NCI-H2029 (cell line): ENCODE measurements around the gene PCNA.
A peak's percentile ranks its signal among the peaks of the same experiment; 100 is the strongest.
"Not testable (repeated sequence)": the region's sequence is repeated elsewhere in the genome, so short reads cannot be mapped to it uniquely, and the experiment has no call there.

Experiments
- DNase-seq: peaks from one replicate; lab custom pipeline; 2025; lab: John Stamatoyannopoulos, UW

PCNA gene

DNA sequence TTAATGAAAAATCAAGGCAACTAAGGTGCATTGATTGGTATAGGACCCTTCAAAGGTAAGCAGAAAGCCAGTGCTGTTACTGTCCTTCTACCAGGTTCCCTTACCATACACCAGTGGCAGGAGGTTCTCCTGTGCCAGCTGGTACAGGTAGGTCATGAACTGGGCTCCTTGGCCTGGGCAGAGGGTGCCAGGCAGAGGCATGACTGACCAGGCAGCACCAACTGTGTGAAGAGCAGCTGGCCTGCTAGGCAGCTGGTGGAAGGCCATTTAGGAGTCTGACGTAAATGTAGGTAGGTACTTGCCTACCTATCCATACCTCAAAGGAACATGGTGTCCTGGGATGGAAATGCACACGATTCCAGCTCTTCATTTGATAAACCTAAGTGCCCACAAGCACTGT lies 23.3 kb downstream of the PCNA start:
- no peak for DNase-seq

DNA sequence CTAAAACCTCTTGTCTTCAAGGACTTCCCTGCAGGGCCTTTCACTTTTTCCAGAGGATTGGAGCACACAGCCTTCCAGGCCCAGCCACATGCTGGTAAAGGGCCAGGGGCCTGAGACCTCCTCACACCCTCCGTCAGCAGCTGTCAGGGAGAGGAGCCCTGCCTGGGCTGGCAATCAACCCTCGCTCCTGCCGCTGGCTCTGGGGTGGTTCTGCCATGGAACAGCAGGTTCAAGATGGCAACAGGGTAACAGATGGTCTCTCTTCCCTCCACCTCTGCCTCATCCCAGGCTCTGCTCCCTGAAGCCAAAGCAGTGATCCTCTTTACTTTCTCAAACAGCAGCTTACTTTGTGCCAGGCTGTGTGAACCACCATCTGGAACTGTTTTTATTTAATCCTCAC lies 23.8 kb downstream of the PCNA start:
- DNase-seq, result no peak

DNA sequence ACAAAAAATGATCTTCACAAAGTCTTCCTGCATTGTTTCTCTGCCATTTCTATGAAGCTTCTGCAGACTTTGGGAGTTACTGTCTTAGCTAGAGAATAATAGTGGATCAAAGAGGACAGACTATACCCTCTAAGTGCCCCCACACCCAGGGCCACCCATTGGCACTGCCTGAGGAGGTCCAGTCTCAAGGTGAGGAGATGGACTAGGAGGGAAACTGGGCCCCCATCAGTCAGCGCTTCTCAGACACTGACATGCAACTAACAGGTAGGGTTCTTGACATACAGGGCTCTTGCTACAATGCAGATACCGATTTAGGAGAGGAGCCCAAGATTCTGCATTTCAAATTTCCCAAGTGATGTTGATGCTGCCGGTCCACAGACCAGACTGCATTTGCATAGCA lies 24.3 kb downstream of the PCNA start:
- DNase-seq, result no peak

DNA sequence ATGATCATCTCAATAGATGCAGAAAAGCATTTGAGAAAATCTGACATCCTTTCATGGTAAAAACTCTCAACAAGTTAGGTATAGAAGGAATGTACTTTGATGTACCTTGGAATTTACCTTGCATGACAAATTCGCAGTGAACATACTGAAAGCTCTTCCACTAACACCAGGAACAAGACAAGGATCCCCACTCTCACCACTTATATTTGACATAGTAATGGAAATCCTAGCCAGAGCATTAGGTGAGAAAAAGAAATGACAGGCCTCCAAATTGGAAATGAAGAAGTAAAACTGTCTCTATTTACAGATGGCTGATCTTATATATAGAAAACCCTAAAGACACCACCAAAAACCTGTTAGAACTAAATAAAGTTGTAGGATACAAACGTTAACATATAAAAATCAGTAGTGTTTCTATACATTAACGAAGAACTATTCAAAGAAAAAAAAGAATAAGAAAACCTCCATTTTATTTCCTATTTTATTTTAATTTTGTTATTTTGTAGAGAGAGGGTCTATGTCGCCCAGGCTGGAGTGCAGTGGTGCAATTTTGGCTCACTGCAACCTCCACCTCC lies 26.9 kb downstream of the PCNA start:
- DNase-seq, result no peak

DNA sequence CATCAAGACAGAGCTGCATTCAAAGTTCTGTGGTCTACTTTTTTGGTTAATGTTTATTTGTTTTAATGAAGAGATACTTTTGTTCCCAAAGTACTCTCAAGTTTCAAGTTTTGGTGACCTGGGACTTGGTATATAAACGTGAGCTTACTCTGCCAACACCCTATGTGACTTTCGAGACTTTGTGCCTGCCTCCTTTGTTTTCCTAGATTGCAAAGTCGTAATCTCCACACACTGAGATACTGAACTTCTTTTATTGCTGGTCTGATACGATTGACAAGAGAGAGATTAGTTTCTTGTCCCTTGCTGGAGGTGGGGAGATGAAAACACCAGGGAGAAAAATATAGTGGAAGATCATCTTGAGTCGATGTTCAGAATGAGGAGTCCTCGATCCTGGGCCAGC lies 27.9 kb downstream of the PCNA start:
- DNase-seq, result no peak

DNA sequence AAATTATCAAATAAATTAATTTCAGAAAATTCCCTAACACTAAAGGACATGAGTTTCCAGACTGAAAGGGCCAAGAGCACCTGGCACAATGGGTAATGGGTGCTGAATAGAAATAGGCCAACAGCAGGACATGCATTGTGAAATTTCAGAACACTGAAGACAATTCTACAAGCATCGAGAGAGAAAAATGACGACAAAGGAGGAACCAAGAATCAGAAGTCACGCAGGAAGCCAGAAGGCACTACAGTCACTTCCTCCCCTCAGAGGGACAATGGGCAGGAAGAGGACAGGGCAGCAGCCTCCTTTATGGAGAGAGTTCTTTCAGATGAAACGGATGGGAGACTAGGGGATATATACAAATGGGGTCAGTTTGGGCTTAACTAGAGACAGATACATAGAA lies 29.6 kb downstream of the PCNA start:
- DNase-seq, result no peak

DNA sequence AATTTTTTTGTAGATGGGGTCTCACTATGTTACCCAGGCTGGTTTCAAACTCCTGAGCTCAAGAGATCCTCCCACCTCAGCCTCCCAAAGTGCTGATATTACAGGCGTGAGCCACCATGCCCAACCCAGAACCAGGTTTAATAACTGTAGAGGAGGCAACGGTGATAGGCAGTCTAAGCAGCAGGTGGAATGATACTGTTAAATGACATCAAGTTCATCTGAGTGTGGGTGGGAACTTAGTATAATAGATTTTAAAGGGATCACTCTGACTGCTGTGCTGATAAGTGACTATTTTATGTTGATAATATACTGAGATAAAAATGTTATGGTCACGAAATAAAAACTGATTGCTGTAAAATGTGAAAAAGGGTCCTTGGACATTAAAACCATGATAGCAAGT lies 31.1 kb downstream of the PCNA start:
- no peak for DNase-seq

DNA sequence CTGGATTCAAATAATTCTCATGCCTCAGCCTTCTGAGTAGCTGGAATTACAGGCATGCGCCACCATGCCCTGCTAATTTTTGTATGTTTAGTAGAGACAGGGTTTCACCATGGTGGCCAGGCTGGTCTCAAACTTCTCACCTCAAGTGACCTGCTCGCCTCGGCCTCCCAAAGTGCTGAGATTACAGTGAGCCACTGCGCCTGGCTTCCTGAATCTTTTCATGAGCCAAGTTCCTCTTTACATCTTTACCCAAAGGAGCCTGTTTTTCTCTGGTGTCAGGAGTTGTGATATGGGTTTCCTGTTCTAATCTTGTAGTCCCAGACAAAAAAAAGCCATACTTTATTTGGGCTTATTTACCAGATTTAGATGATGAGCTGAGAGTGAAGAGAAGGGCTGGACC lies 34.4 kb downstream of the PCNA start:
- no peak for DNase-seq

DNA sequence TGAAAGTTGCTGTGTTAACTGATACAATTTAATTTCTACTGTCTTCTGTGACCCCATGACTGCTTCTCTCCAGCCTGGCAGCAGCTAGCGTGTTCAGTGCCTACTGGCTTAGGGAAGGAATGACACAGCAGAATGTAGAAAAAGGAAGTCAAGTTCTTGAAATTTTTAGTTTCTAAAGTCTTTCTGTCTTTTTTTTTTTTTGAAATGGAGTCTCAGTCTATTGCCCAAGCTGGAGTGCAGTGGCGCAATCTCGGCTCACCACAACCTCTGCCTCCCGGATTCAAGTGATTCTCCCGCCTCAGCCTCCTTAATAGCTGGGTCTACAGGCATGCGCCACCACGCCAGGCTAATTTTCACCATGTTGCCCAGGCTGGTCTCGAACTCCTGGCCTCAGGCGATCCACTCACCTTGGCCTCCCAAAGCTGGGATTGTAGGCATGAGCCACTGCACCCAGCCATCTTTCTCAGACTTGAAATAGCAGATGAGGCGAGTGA lies 39.3 kb downstream of the PCNA start:
- DNase-seq, result no peak

DNA sequence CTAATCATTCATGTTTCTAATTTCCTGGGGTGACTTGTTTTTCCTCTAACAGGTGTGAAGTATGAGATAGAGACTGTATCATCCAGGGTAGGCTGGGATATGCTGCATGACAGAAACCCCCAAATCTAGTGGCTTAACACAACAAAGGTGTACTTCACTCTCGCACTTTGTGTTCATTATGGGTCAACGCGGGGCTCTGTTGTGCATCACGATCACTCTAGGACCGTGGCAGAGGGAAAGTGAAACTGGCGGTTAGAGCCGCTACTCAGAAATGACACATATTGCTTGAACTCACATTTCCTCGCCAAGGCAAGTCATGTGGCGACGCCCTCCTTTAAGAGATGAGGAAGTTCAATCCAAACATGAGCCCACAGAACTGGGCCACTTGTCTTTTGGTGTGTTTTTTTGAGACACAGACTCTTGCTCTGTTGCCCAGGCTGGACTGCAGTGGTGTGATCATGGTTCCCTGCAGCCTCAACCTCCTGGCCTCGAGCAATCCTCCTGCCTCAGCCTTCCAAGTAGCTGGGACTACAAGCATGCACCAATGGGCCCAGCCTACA lies 41.3 kb downstream of the PCNA start:
- peak; percentile 48 for DNase-seq

DNA sequence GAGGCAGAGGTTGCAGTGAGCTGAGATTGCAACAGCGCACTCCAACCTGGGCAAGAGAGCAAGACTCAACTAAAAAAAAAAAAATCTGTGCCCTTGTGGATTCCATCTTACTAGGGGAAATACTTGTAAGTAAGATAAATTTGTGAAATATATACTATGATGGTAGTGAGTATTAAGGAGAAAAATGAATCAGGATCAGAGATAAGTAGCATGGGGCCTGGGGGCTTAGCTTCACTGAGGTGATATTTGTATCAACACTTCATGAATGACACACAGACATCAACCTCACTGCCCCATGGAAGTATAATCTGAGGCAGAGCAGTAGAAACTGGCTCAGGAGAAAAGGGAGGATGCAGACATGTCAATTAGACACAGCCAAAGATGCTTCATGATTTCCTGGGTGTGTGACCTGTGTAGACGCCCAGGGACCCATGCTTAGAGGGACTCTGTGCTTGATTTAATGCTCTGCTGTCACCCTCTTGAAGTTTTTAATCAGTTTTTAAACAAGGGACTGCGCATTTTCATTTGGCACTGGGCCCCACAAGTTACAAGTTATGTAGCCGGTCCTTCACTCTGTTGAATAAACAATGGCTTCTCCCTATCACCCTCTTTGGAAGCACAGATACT lies 41.9 kb downstream of the PCNA start:
- DNase-seq, result no peak

DNA sequence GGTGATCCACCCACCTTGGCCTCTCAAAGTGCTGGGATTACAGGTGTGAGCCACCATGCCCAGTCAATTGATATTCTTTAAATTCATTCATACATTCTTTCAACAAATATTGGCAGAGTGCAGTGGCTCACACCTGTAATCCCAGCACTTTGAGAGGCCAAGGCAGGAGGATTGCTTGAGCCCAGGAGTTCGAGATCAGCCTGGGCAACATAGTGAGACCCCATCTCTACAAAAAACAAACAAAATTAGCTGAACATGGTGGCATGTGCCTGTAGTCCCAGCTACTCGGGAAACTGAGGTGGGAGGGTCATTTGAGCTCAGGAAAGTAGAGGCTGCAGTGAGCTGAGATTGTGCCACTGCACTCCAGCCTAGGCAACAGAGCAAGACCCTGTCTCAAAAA lies 42.8 kb downstream of the PCNA start:
- DNase-seq, result not testable (repeated sequence)

DNA sequence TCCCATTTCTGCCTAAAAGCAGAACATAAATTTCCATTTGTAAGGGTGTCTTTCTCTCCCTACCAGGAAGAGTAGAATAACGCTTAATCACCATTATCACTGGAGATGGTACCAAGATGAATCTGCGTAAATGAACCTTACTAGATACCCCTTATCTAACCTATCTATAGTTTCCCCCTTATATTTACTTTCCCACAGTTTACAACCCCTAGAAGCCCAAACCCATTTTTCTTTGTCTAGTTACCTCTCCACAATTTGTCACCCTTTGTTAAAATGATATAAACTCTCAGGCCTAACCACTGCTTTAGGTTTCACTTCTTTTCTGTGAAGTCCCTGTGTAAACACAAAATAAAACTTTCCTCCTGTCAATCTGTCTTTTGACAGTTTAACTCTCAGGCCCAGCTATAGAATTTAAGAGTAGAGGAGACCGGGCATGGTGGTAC lies 45.5 kb downstream of the PCNA start:
- no peak for DNase-seq

DNA sequence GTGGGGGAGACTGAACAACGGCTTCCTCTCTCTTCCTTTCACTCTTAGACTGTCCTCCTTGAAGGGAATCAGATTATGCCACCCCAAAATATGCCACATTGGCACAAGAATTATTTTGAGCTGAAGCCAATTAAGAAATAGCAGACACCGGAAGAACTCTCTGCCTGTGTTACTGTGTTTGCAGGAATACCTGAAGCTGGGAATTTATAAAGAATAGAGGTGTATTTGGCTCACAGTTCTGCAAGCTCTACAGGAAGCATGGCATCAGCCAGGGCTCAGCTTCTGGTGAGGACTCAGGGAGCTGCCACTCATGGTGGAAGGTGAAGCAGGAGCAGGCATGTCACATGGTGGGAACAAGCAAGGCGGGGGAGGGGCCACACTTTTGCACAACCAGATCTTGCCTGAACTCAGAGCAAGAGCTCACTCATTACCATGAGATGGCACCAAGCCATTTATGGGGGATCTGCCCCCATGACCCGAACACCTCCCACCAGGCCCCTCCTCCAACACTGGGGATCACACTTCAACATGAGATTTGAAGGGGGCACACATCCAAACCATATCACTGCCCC lies 46.0 kb downstream of the PCNA start:
- peak; percentile 33 for DNase-seq

DNA sequence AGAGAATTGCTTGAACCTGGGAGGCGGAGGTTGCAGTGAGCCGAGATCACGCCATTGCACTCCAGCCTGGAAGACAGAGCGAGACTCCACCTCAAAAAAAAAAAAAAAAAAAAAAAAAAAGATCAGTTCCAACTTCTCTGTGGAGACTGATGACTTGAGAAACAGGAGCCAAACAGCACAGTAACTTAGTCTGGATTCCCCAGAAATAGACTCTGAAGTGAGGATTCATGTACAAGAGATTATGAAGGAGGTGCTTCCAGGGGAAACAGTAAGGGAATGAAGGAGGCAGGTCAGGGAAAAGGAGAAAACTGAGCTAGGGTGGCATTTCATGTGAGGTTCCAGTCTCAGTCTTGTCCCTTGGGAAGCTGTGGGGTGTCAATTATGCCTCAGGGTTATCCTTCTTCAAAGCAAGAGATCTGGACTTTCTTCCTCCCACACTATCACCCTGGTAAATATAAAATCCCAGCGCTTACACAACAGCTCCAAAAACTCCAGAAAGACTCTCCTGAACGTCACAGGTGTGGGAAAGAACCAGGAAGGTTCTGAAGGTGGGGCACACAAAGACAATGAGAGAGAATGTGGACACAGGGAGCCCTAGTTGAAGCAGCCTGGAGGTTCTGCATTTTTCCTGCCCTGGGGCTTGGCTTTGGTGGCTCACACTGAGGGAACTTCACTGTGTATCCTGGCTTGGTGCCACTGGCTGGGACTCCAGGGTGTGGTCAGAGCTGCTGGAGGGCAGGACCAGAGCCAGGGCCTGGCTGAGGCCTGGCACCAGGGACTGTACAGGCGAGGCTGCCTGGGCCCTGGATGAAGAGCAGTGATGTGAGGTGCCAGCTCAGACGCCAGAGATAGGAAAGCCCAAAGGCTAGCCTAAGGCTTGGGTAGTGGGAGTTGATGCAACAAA lies 46.8 kb downstream of the PCNA start:
- peak; percentile 74 for DNase-seq

DNA sequence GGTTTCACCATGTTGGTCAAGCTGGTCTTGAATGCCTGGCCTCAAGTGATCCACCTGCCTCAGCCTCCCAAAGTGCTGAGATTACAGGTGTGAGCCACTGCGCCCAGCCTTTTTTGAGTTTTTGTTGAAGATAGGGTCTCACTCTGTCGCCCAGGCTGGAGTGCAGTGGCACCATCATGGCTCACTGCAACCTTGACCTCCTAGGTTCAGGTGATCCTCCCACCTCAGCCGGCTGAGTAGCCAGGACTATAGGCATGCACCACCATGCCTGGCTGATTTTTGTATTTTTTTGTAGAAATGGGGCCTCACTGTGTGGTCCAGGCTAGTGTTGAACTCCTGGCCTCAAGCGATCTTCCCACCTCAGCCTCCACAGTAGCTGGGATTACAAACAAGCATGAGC lies 47.8 kb downstream of the PCNA start:
- not testable (repeated sequence) for DNase-seq

DNA sequence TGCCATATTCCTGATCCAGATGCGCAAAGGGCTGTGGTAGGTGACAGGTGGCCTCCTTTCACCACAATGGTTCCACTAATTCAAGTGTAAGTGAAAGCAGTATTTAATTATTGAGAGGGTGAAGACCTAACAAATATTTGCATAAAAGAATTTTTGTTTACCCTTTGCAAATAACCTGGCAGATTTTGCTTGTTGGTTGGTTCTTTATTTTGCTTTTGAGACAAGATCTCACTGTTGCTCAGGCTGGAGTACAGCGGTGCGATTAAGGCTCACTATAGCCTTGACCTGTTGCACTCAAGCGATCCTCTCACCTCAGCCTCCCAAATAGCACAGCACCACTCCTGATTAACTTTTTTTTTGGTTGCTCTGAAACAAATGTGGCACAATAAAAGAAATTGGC lies 49.2 kb downstream of the PCNA start:
- DNase-seq, result peak; percentile 17

DNA sequence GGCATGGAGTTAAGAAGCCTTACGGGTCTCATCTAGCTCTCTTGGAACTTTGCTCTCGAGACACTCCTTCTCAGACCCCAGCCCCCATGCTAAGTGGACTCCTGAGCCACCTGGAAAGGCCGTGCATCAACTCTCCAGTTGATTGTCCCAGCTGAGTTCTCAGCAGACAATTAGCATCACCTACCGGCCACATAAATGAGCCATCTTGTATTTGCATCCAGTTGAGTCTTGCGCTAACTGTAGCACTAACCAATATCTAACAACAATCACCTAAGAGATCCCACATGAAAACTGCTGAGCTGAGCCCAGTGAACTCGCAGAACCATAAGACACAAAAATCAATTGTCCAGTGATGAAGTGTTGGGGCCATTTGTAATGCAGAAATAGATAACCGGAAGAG lies 49.7 kb downstream of the PCNA start:
- DNase-seq, result no peak

DNA sequence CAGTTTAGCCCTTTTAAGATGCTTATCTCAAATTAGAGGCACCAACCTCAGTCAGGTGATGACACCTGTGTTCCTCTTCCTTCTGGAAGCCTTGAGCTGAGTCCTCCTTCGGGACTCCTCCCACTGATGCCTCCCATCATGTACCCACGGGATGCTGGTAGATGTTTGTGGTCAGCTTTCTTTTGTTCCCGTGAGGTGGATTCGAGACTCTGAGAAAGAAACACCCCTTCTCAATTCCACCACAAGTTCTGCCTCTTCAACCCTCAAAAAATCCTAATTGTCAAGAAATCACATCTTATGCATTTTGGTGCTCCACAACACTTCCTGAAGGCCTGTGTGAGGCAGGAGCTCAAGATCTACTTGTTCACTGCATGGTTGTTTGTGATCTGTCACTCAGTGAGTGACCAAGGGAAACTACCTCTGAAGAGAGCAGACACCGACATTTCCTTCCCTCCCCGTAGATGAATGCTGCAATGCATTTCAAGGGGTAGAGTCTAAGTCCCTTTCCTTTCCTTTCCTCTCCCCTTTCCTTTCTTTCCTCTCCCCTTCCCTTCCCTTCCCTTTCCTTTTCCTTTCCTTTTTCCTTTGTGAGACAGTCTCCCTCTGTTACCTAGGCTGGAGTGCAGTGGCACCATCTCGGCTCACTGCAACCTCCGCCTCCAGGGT lies 50.5 kb downstream of the PCNA start:
- no peak for DNase-seq

DNA sequence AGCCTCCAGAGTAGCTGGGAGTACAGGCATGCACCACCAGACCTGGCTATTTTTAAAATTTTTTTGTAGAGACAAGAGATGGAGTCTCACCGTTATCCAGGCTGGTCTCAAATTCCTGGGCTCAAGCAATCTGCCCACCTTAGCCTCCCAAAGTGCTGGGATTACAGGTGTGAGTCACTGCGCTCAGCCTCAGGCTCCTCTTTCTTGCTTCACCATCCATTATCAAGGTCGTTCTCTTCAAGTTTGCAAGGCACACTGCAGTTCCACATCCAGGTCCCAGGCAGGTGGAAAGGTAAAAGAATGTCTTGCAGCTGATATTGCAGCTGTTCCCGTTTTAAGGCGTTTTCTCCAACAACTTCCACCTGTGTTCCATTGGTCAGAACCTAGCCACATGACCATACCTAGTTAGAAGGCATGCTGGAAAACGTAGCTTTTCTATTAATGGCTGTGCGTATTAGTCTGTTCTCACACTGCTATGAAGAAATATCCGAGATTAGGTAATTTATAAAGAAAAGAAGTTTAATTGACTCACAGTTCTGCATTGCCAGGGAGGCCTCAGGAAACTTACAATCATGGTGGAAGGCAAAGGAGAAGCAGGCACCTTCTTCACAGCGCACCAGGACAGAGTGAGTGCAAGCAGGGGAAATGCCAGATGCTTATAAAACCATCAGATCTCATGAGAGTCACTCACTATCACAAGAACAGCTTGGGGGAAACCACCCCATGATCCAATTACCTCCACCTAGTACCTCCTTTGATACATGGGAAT lies 51.7 kb downstream of the PCNA start:
- DNase-seq, result no peak

DNA sequence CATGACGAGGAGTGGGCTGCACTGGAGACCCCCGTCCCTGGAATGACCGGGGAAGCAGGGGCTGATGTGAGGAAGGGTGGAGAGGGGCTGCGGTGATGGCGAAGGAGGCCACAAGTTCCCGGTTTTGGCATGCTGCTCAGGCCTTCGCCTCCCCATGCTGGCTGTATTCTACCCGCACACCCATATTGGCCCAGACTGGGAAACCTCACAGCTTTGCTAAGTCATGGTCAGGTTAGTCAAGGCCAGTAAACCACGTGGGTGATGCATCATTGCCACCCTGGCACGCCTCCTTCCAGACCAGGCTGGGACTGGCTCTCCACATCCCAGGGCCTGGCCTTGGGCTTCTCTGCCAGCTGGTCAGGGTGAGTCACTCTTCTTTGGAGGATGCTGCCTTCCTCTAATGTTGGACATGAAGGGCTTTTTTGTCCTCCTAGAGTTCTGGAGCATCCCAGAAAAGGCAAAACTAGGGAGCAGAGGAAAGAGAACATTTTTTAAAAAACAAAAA lies 53.8 kb downstream of the PCNA start:
- DNase-seq, result no peak
